Measurements from ENCODE around the gene RNF17. TPM values are rescaled to one million over a fixed set of nuclear protein-coding genes. Genes with fewer than 3 reads are reported as not detected.

Gene RNF17
- total RNA-seq, 4 donors from 2014 or later: 0.75 TPM; not detected in 3

GRCh38 chr13:24851546-24851945, 87.6 kb downstream of the RNF17 start:
- no peak for TF ChIP-seq CTCF (IDR thresholded peaks at IDR 0.05; ENCODE audit: low read depth)

GRCh38 chr13:24854311-24854710, 90.3 kb downstream of the RNF17 start:
- no peak for TF ChIP-seq CTCF (IDR thresholded peaks at IDR 0.05; ENCODE audit: low read depth)

GRCh38 chr13:24858953-24859352, 95.0 kb downstream of the RNF17 start:
- no peak for TF ChIP-seq CTCF (IDR thresholded peaks at IDR 0.05; ENCODE audit: low read depth)

GRCh38 chr13:24860770-24861169, 96.8 kb downstream of the RNF17 start:
- no peak for TF ChIP-seq CTCF (IDR thresholded peaks at IDR 0.05; ENCODE audit: low read depth)

- TF ChIP-seq CTCF (IDR thresholded peaks at IDR 0.05; ENCODE audit: low read depth): no peak
Observed at GRCh38 chr13:24861617-24862362, 97.8 kb downstream of the RNF17 start.

GRCh38 chr13:24863748-24864540, 100.0 kb downstream of the RNF17 start:
- no peak for TF ChIP-seq CTCF (IDR thresholded peaks at IDR 0.05; ENCODE audit: low read depth)

- no peak for TF ChIP-seq CTCF (IDR thresholded peaks at IDR 0.05; ENCODE audit: low read depth)
Observed at GRCh38 chr13:24864579-24864978, 100.6 kb downstream of the RNF17 start.

Data from subcutaneous adipose tissue (tissue), 4 donors.